Hepatic stellate cell (primary cell): ENCODE measurements around the gene DCP1B.
"Not testable (repeated sequence)": the region's sequence is repeated elsewhere in the genome, so short reads cannot be mapped to it uniquely, and the experiment has no call there.

ENCODE experiments used
- DNase-seq: peaks from one replicate; pipeline ENCODE4 v3.0.0; 2011; ENCODE audit warnings: low spot score

Gene DCP1B

DNA sequence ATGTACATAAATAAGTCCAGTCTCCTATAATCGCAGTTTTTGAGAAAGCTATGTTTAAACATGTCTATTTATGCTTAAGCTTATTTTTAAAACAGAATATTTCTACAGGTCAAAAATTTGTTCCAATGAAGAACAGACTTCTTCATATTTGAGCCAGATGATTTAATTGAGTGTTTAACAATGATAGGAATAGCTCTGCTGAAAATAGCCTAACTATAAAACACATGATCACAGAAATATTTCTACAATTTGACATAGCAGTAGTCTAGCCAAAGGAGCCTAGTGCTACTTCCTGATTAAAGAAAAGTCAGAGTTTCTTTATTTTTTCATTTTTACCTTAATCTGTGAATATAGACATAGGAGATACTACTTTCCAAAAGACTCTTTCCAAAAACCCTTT, 29.4 kb downstream of the DCP1B start:
- no peak for DNase-seq

DNA sequence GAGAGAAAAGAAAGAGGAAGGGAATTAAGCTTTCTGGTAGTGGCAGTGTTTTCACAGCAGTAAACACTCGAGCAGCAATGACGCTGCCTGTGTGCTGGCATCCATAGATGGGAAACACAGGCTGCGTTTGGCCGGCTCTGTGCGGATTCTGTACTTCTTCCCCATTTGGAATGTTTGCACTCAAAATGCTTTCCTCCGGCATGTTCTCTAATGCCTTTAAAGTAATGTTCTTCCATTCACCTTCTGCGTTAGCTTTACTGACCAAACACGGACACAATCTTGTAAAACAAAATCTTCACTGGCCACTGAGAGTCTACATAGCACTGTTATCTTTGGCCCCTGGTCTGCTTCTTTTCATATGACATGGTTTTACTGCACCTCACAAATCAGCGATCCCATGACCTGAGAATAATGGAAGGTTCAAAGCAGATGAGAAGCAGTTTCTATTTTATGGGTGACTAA, 31.4 kb downstream of the DCP1B start:
- peak; percentile 30 for DNase-seq

- peak; percentile 12 for DNase-seq
Measured at GRCh38 chr12:1972260-1972659, 32.0 kb downstream of the DCP1B start.

GRCh38 chr12:1970331-1970900, 33.8 kb downstream of the DCP1B start:
- DNase-seq = no peak

- DNase-seq = no peak
Measured at GRCh38 chr12:1966561-1967226, 37.6 kb downstream of the DCP1B start.

- DNase-seq = no peak
Measured at GRCh38 chr12:1965916-1966315, 38.3 kb downstream of the DCP1B start.

- DNase-seq = no peak
Measured at GRCh38 chr12:1962051-1963020, 41.9 kb downstream of the DCP1B start.

DNA sequence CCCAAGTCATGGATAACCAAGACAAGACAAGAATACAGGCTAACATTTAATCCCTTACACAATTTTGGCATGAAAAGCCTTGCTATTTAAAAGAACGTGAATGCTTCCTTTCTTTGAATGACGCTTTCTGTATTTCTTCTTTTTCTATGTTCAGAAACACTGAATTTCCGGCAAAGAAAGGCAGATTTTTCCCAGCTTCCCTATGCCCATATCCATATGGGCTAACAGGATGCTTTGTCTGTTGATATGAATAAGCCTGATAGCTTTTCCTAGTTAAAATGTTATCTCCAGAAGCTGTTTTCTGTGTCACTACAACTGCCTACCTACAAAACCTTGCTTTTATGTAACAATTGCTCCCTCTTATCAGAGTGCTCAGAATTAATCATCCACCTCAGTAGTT, 47.5 kb downstream of the DCP1B start:
- no peak for DNase-seq

- DNase-seq = no peak
Measured at GRCh38 chr12:1949771-1950470, 54.3 kb downstream of the DCP1B start.

DNA sequence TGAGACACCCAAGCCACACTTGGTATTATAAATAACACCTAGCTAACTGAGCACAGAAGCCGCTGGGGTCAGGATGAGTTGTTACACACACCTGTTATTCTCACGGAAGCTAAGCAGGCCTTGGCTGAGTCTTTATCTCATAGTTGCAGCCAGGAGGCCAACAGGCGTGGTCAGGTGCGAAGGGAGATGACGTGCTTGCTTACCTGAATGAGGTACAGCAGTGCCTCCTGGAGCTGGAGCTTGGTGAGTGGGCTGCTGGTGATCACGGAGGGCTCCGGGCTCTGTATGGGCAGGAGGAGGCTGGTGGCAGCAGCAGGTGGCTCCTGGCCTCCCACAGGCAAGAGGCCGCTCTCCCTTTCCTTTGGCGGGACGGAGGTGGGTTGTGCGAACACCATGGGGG, 55.4 kb downstream of the DCP1B start:
- no peak for DNase-seq

DNA sequence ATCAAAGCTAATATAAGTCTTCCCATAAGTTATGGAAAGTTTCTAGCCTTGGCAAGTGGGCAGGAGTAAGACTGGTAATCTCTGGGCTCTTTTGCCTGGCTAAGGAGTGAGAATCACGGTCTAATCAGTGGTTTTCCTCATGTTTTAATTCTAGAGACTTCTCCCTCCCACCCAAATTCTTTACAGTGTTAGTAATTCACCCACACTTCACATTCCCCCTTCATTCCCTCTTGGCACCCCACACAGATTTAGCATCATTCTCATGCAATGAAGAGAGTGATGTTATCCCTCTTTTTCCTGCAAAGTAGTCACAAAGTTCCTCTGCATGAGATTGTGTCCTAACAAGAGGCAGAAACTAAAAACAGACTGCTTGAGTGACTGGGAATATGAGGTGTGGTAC, 57.2 kb downstream of the DCP1B start:
- DNase-seq = no peak

GRCh38 chr12:1946296-1946695, 58.0 kb downstream of the DCP1B start:
- no peak for DNase-seq

- not testable (repeated sequence) for DNase-seq
Measured at GRCh38 chr12:1945502-1945901, 58.8 kb downstream of the DCP1B start.

- DNase-seq = peak; percentile 78
Measured at GRCh38 chr12:1939801-1940607, 64.3 kb downstream of the DCP1B start.

GRCh38 chr12:1939331-1939730, 64.9 kb downstream of the DCP1B start:
- DNase-seq = no peak

GRCh38 chr12:1937481-1938224, 66.6 kb downstream of the DCP1B start:
- no peak for DNase-seq

DNA sequence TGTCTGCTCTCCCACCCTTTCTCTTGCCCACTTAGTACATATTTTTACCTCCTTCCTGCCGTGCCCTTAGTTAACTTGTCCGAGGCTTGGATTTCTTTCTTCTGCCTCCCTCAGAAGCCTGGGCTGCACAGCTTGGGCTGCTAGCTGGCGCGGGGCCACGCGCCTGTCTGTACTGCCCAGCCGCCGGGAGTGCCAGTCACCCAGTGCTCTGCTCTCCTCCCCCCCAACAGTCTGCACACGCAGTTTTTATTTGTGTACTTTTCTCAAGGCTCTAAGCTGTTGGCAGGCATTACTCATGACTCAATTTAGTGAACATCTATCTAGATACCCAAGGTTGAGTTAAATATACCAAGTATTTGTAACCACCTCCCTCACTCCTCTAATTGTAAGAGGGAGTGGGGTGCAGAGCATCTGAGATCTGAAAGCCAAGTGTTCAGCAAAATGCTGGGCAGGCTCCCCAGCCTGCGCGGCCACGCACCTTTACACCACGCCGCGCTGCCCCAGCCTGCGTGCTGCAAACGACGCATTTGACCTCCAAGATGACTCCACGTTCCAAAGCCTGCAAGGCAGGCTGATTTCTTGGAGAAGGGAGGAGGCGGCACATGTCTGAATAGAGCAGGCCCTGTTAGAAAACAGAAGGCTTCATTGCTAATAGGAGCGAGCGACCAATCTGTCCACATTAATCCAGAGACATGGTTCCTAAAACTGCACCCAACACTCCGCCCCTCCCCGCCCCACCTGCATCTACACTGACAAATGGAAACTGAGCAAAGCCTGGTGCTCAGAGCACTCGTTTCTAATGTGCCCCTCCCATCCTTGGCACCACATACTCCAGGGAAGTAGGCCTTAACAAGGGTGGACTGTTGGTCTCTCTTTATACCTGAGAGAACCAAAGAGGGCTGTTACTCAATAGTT, 67.6 kb downstream of the DCP1B start:
- no peak for DNase-seq

DNA sequence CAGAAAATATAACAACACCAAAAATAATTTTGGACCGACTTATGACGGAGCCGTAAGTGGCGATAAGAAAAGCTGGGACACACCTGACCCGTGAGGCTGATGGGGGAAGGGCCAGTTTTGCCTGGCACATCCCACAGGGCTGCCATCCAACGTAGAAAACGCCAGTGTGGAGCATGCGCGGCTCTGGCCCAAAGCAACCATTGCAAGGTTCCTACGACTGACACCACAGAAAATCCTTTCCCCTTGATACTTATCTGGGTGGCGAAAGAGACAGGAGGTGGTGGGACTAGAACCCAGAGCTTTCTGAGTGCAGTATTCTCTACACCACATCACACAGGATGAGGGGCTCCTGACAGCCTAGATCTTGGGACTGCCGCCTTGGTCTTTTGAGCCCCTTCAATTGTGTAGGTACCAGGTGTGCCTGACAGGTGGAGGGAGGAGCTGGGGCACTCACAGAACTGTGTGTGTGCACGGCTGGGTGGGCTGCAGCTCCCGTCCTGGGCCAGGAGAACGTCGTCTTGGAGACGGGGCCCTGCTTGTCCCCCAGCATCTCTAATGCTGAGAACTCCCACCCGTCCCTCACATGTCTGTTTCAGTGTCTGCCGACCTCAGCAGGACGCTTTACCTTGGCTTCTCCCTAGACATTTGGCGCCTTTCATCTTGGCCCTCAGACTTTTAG, 68.4 kb downstream of the DCP1B start:
- DNase-seq = no peak

GRCh38 chr12:1935242-1935641, 69.0 kb downstream of the DCP1B start:
- no peak for DNase-seq
